Activated CD4-positive, alpha-beta T cell treated with anti-CD3 and anti-CD28 coated beads, Interleukin-2, amount 50 U/mL, for 24 hours (primary cell): ENCODE measurements around the gene GPI.
A peak's percentile ranks its signal among the peaks of the same experiment; 100 is the strongest.

Experiments
- DNase-seq, 2 donors: peaks; one replicate each; pipeline ENCODE4 v3.0.0-alpha.2; 2020; ENCODE audit warnings: low read depth in 1 of 2, low spot score in 1 of 2

The GPI gene

DNA sequence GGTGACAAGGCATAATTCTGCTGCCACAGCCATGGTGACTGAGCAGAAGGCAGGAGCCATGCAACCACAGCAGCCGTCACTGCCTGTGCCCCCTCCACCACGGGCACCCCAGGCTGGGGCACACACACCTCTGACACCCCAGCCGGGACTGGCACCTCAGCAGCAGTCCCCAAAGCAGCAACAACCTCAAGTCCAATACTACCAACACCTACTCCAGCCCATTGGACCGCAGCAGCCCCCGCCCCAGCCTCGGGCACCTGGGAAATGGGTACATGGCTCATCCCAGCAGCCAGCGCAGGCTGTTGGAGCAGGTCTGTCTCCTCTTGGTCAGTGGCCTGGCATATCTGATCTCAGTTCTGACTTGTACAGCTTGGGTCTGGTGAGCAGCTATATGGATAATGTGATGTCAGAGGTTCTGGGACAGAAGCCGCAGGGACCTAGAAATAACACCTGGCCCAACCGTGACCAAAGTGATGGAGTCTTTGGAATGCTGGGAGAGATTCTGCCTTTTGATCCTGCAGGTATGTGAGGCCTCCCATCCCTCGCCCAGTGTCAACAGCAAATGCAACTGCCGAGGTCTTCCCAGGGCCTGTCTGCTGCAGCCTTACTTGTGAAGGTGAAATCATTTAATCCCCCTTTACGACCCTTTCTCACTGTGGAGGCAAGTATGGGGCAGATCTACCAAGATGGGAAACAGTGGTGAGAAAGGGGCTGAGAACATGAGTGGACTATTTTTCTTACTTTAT lies 22.9 kb upstream of the GPI start:
- DNase-seq = no peak

- DNase-seq = no peak
These were observed 21.2 kb upstream of the GPI start for GRCh38 chr19:34343751-34344150.

DNA sequence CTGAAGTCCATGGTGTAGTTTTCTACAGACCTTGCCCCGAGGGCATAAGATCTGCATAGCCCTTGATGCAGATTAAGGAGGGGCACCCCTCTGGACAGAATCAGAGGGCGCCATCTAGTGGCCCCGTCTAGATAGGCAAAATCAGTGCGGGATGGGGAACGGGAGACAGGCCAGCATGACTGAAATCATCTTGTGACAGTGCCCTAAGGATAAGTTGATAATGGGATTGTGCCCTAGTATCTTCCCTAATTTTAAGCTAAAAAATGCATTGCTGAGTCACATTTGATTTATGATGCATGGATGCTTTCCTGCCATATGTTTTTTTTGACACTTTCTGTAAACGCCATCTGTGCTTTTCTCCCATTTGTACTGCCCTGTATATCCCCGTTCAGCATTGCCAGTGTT lies 19.0 kb upstream of the GPI start:
- peak in 1 of 2 donors; percentile 49 for DNase-seq

GRCh38 chr19:34347561-34348165 lies 17.3 kb upstream of the GPI start:
- DNase-seq = no peak

GRCh38 chr19:34348899-34349487 lies 16.0 kb upstream of the GPI start:
- no peak for DNase-seq

- DNase-seq = peak in 1 of 2 donors; percentile 64
These were observed 14.8 kb upstream of the GPI start for GRCh38 chr19:34350161-34350561.

GRCh38 chr19:34351382-34351826 lies 13.6 kb upstream of the GPI start:
- no peak for DNase-seq

DNA sequence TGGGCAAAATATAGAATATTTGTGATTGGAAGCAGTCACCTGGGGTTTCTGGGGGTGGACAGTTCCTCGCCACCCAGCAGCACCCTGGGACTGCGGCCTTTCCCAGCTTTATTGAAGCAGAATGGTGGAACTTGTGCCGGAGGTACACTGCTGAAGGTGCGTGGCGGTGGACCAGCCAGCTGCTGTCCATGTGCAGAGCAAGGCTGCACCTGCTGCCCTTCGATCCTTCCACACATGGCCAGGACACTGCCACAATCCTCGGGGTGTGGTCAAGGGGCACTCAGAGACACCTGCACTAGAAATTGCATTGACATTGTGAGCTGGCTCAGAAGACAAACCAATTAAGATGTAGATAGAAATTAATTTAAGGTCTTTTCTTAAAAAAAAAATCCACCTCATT lies 11.4 kb upstream of the GPI start:
- no peak for DNase-seq

DNA sequence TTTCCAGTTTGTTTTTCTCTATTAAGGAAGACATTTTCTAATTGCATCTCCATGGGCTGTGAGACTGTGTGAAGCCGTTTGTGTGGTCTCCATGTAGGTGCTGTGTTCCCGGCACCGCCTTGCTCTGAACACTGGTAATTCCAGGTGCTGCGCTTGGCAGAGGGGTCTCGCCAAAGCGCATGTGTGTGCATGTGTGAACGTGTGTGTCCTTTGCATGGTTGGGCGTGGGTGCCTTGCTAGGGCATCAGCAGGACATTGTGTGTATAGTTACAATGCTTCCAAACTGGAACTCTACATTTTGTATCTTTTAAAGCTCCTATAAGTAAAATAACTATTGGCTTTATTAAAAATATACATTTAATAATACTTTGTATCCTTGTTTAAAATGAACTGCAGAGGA lies 9.8 kb upstream of the GPI start:
- no peak for DNase-seq

DNA sequence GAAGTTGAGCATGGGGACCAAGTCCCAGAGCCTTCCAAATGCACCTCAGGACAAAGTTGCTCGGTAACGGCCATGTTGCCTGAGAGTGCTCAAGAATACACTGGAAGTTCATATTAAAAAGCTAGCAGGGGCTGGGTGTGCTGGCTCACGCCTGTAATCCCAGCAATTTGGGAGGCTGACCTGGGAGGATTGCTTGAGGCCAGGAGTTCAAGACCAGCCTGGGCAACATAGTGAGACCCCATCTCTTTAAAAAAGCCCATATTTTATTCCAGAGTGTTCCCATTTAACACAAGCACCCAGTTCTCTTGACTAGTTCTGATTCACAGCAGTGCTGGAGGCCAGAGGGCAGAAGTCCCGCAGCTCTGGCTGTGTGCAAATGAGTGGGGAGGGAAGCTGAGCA lies 8.1 kb upstream of the GPI start:
- DNase-seq = no peak

DNA sequence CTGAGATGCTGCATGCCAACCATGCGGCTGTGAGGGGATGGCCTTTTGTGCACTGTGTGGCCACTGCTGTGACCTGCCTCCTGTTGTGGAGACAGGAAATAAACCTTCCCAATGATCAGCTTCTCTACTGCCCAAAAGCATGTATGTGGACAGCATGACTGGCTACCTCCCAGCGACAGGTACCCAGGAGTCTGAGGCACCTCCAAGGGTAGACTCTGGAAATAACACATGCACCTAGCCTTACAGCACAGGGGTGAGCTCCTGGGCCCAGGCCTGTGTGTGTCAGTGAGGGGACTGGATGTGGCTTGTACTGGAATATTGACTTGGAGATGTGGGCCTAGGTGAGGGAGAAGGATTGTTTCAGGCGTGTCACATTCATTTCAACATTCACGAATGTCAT lies 7.6 kb upstream of the GPI start:
- DNase-seq = no peak

GRCh38 chr19:34359140-34359953 lies 5.6 kb upstream of the GPI start:
- DNase-seq = peak; percentile 94 to 95

DNA sequence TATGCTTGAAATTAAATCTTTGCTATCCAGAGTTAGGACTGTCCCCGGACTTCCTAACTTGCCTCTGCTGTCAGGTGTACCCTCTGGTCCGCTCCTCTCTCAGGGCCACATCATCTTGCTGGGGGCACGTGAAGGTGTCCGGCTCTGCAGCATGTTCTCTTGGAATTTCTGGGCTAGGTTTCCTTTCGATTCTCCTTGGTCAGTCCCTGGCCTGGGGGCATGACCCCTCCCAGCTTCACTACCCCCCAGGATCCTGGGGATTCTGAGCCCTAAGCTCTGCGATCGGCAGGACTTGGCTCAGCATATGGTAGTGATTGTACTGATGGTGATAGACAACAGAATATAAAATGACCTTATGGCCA lies 5.1 kb upstream of the GPI start:
- DNase-seq = no peak

- DNase-seq = no peak
These were observed 4.6 kb upstream of the GPI start for GRCh38 chr19:34360354-34360909.

DNA sequence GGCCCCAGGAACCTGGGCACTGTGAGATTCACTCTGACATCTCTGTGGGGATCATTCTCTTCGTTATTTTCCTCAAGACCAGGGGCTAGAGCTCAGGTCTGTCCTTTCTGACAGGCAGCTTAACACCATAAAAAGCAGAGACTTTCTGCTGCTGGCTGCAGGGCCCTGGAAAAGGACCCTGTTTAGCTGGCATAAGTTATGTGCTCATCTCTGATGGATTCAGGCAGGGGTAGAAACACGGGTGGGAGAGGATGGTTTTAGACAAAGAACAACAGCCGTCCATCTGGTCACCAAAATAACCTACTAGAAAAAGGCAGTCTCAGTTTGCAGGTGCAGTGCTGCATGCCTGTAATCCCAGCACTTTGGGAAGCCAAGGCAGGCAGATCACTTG lies 2.3 kb upstream of the GPI start:
- no peak for DNase-seq

- no peak for DNase-seq
These were observed 1.9 kb upstream of the GPI start for GRCh38 chr19:34363094-34363493.

DNA sequence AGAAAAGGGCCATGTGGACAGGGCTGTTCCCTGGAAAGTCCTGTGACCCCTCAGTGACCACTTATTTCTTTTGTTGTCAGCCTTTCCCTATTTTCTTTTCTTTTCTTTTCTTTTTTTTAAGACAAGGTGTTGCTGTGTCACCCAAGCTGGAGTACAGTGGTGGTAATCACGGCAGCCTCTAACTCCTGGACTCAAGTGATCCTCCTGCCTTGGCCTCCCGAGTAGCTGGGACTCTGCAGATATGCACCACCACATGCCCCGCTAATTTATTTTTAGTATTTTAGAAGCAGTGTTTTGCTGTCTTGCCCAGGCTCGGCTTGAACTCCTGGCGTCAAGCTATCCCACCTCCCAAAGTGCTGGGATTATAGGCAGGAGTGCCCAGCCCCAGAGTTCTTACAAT lies 1.1 kb upstream of the GPI start:
- DNase-seq = no peak

GRCh38 chr19:34364462-34364829 lies 550 bp upstream of the GPI start:
- DNase-seq = no peak

DNA sequence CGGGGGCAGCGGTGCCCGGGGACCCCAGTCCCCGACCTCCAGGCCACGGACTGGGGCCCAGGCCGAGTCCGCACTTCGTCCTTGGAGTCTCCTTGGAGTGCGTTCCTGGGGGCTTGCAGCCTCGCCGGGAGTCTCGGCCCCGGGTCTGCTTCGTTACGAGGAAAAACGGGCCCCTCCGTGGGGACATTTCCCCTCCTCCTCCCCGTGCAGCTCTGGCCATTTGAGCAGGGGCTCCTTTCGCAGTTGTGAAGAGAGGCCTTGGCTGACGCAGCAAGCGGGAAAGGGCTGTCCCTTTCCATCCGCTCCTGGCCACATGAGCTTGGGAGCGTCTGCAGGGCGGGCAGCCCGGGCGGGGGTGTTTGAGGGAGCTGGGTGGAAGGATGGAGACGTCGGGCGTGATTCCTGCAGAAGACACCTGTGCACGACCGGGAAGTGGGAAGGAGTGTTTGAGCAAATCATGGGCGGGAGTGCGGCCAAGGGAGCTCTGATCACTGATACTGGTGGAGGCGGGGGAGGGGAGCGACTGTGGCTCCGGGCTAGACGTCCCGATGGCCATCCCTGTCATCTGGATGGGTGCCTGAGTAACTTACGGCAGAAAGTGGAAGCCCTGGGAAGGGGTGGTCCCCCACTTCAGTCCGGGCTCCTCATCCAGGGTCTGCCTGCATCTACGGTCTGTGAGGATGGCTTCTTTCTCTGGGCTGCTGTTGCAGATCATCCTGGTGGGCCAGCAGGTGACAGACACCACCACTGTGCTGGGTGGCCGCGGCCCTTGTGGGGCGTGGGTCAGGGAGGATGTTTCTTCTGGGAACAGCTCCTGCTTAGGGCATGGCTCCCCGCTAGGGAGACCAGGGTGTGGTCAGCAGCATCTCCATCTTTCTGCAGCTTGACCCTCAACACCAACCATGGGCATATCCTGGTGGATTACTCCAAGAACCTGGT lies 736 bp downstream of the GPI start:
- no peak for DNase-seq
